Activated T-helper 2 cell treated with anti-CD3 and anti-CD28 coated beads, Interferon-gamma antibody, Interleukin-2, Interleukin-4, amounts not matched to agents 10 μg/mL and 5 μg/mL and 100 μg/mL, durations not matched to agents 14 hours and 24 hours and 36 hours (primary cell): ENCODE results near the gene LRRTM1. TPM values are rescaled to one million over a fixed set of nuclear protein-coding genes. Genes with fewer than 3 reads are reported as not detected.

ENCODE experiments used
- DNase-seq: peaks from one replicate; pipeline ENCODE4 v3.0.0; 2021; ENCODE audit warnings: low spot score
- H3K27ac Mint-ChIP-seq: one replicate; pipeline ENCODE4 v1.8.0; 2021; ENCODE audit warnings: mixed read lengths
- H3K27me3 Mint-ChIP-seq: one replicate; pipeline ENCODE4 v1.8.0; 2021; ENCODE audit warnings: low read depth, mixed read lengths
- H3K36me3 Mint-ChIP-seq: one replicate; pipeline ENCODE4 v1.8.0; 2021; ENCODE audit warnings: low read depth, mixed read lengths
- H3K4me1 Mint-ChIP-seq: one replicate; pipeline ENCODE4 v1.8.0; 2021; ENCODE audit warnings: low read depth, mixed read lengths
- H3K4me3 Mint-ChIP-seq: one replicate; pipeline ENCODE4 v1.8.0; 2021; ENCODE audit warnings: low read depth, mild to moderate bottlenecking, moderate library complexity, mixed read lengths
- H3K9me3 Mint-ChIP-seq: one replicate; pipeline ENCODE4 v1.8.0; 2021; ENCODE audit warnings: mixed read lengths
- intact Hi-C: fragments of 100-400 bp; cut with micrococcal nuclease; formaldehyde crosslinking; loops from one replicate; pipeline ENCODE4 v1.15.1; 2023
- total RNA-seq: library from RNA; stranded (reverse); gene quantifications from 2 replicates; pipeline ENCODE4 v1.2.3, GENCODE V29; 2022

The LRRTM1 gene
- total RNA-seq, 1 donor from 2014 or later = not detected

GRCh38 chr2:80298954-80299353 lies 5.6 kb downstream of the LRRTM1 start:
- Mint-ChIP-seq H3K9me3 (no peaks in the 10 kb centered on the region), H3K27me3 (peaks cover 20% of the 10 kb centered on the region), H3K4me3 (no peak overlapping the region), H3K4me1 (no peaks in the 10 kb centered on the region), H3K36me3 (no peaks in the 10 kb centered on the region), H3K27ac (no peak overlapping the region)
- no peak for DNase-seq
- intact Hi-C loops = no loop called here

- Mint-ChIP-seq H3K27me3 (no peaks in the 10 kb centered on the region), H3K27ac (no peak overlapping the region), H3K9me3 (no peaks in the 10 kb centered on the region), H3K4me1 (no peaks in the 10 kb centered on the region), H3K36me3 (no peaks in the 10 kb centered on the region), H3K4me3 (no peak overlapping the region)
- intact Hi-C loops = no loop called here
- no peak for DNase-seq
Observed at GRCh38 chr2:80293039-80293438, 11.5 kb downstream of the LRRTM1 start.

- H3K4me3 Mint-ChIP-seq = no peak overlapping the region
- H3K27ac Mint-ChIP-seq = no peak overlapping the region
- no peaks in the 10 kb centered on the region for H3K27me3 Mint-ChIP-seq
- no peaks in the 10 kb centered on the region for H3K36me3 Mint-ChIP-seq
- H3K9me3 Mint-ChIP-seq = no peaks in the 10 kb centered on the region
- no peaks in the 10 kb centered on the region for H3K4me1 Mint-ChIP-seq
- intact Hi-C loops = no loop called here
- no peak for DNase-seq
Observed at GRCh38 chr2:80292474-80292873, 12.1 kb downstream of the LRRTM1 start.

- intact Hi-C loops = no loop called here
- Mint-ChIP-seq H3K4me1 (no peaks in the 10 kb centered on the region), H3K27me3 (no peaks in the 10 kb centered on the region), H3K4me3 (no peak overlapping the region), H3K27ac (no peak overlapping the region), H3K9me3 (no peaks in the 10 kb centered on the region), H3K36me3 (no peaks in the 10 kb centered on the region)
- no peak for DNase-seq
Observed at GRCh38 chr2:80291656-80292055, 12.9 kb downstream of the LRRTM1 start.

DNA sequence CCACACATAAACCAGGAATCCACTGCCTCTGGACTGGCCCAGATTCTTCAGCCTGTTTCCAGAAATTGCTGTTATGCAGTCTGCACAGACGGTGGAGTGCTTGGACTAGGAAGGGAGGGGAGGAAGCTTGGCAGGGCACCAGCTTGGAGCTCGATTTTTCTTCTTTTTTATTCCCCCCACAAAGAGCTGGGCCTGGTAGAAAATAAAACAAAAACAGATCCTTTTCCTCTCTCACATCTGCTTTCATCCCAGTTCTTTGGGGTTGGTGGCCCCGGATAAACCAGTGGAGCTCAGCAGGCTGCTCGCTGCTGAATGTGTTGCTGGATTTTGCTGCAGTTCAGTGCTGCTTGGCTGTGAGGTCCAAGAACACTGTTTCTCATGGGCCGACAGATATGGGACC lies 16.0 kb downstream of the LRRTM1 start:
- Mint-ChIP-seq H3K27me3 (no peaks in the 10 kb centered on the region), H3K4me1 (no peaks in the 10 kb centered on the region), H3K27ac (no peak overlapping the region), H3K4me3 (no peak overlapping the region), H3K36me3 (no peaks in the 10 kb centered on the region), H3K9me3 (no peaks in the 10 kb centered on the region)
- intact Hi-C loops = no loop called here
- DNase-seq = no peak

DNA sequence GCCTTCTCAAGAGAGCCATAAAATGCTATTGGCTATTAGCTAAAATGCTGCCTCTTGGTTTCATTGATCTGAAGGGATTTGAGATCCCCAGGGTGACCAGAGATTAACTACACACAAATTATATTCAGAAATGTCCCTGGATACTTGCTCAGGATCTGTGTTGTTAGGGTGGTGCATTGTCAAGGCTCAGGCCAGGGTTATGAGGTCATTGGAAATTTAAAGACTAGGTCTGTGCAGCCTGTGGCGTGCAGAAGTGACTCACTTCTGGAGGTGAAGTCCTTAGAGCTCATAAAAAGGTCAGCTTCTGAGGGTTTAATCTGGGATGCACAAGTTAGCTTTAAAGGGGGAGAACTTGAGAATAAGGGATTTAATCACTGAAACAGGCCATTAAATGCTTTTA lies 23.5 kb downstream of the LRRTM1 start:
- intact Hi-C loops = no loop called here
- H3K36me3 Mint-ChIP-seq = no peaks in the 10 kb centered on the region
- DNase-seq = no peak
- no peak overlapping the region for H3K27ac Mint-ChIP-seq
- peaks cover 3% of the 10 kb centered on the region for H3K9me3 Mint-ChIP-seq
- H3K4me3 Mint-ChIP-seq = no peak overlapping the region
- H3K4me1 Mint-ChIP-seq = no peaks in the 10 kb centered on the region
- H3K27me3 Mint-ChIP-seq = no peaks in the 10 kb centered on the region

GRCh38 chr2:80280598-80280997 lies 24.0 kb downstream of the LRRTM1 start:
- H3K4me1 Mint-ChIP-seq = no peaks in the 10 kb centered on the region
- H3K36me3 Mint-ChIP-seq = no peaks in the 10 kb centered on the region
- intact Hi-C loops = no loop called here
- DNase-seq = no peak
- peaks cover 3% of the 10 kb centered on the region for H3K9me3 Mint-ChIP-seq
- no peak overlapping the region for H3K4me3 Mint-ChIP-seq
- no peak overlapping the region for H3K27ac Mint-ChIP-seq
- no peaks in the 10 kb centered on the region for H3K27me3 Mint-ChIP-seq

- Mint-ChIP-seq H3K9me3 (peaks cover 37% of the 10 kb centered on the region), H3K4me3 (no peak overlapping the region), H3K4me1 (no peaks in the 10 kb centered on the region), H3K27me3 (no peaks in the 10 kb centered on the region), H3K36me3 (no peaks in the 10 kb centered on the region), H3K27ac (no peak overlapping the region)
- DNase-seq = no peak
- intact Hi-C loops = no loop called here
Observed at GRCh38 chr2:80269806-80270205, 34.7 kb downstream of the LRRTM1 start.

DNA sequence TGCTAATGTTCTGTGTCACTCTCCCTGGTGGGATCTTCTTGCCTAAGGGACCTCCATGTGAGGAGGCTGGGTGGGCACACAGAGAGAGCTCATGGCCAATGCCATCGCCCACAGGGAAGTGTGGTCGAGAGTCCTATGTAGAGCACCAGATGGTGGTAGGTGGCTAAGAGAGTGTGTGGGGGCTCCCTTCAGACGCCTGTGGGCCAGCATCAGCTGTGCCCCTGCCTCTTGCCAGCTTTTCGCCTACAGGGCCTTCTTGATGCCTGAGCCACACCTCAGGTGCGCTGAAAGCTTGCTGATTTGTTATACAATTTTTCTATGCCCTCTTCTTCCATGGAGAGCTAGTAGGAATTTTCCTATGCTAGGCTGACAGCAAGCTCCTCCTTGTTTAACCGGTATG lies 38.3 kb downstream of the LRRTM1 start:
- Mint-ChIP-seq H3K36me3 (no peaks in the 10 kb centered on the region), H3K9me3 (peaks cover 45% of the 10 kb centered on the region), H3K27me3 (no peaks in the 10 kb centered on the region), H3K27ac (no peak overlapping the region), H3K4me1 (no peaks in the 10 kb centered on the region), H3K4me3 (no peak overlapping the region)
- no peak for DNase-seq
- intact Hi-C loops = no loop called here

GRCh38 chr2:80259292-80259691 lies 45.3 kb downstream of the LRRTM1 start:
- Mint-ChIP-seq H3K27me3 (no peaks in the 10 kb centered on the region), H3K4me3 (no peak overlapping the region), H3K27ac (no peak overlapping the region), H3K9me3 (peaks cover 7% of the 10 kb centered on the region), H3K36me3 (no peaks in the 10 kb centered on the region), H3K4me1 (no peaks in the 10 kb centered on the region)
- intact Hi-C loops = no loop called here
- DNase-seq = no peak

GRCh38 chr2:80258793-80259192 lies 45.8 kb downstream of the LRRTM1 start:
- intact Hi-C loops = no loop called here
- Mint-ChIP-seq H3K4me1 (no peaks in the 10 kb centered on the region), H3K4me3 (no peak overlapping the region), H3K27ac (no peak overlapping the region), H3K27me3 (no peaks in the 10 kb centered on the region), H3K36me3 (no peaks in the 10 kb centered on the region), H3K9me3 (peaks cover 7% of the 10 kb centered on the region)
- DNase-seq = no peak

DNA sequence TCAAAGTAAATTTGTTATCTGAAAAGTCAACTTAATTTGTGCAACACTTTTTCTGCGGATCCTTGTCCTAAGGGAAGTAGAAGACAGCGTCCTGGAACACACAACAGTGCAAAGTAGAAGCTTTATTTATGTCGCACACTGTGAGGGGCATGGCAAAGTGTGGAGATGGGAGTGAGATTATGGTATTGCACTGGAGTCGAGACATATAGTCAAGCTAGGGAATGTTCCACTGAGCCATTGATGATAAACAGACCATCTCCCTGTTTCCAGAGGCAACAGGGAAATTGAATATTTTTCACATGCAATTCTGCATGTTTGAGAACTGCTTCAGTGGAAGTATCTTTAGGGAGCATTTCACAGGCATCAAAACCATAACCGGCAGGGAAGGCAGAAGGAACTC lies 46.2 kb downstream of the LRRTM1 start:
- H3K4me3 Mint-ChIP-seq = no peak overlapping the region
- no peaks in the 10 kb centered on the region for H3K36me3 Mint-ChIP-seq
- intact Hi-C loops = no loop called here
- H3K9me3 Mint-ChIP-seq = peaks cover 10% of the 10 kb centered on the region
- no peak for DNase-seq
- H3K27ac Mint-ChIP-seq = no peak overlapping the region
- H3K4me1 Mint-ChIP-seq = no peaks in the 10 kb centered on the region
- no peaks in the 10 kb centered on the region for H3K27me3 Mint-ChIP-seq

DNA sequence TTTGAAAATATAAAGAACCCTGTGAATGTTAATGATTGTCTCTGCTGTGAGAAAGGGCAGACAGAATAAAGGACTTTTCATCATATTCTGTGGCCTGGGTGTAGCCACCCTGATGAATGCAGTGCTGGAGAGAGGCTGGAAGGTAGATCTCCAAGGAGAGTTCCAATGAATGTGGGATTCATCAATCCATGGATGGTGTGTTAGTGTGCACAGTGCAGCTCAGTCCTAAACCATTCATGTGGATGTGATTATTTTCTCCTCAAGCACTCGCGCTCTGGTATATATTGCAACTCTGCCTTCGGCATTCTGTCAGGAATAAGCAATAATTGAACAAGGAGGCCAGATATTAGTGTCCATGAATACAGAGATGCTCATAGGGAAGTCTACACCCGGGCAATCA lies 47.1 kb downstream of the LRRTM1 start:
- H3K27me3 Mint-ChIP-seq = no peaks in the 10 kb centered on the region
- H3K27ac Mint-ChIP-seq = no peak overlapping the region
- intact Hi-C loops = no loop called here
- H3K4me3 Mint-ChIP-seq = no peak overlapping the region
- no peaks in the 10 kb centered on the region for H3K4me1 Mint-ChIP-seq
- no peaks in the 10 kb centered on the region for H3K36me3 Mint-ChIP-seq
- DNase-seq = no peak
- peaks cover 5% of the 10 kb centered on the region for H3K9me3 Mint-ChIP-seq

DNA sequence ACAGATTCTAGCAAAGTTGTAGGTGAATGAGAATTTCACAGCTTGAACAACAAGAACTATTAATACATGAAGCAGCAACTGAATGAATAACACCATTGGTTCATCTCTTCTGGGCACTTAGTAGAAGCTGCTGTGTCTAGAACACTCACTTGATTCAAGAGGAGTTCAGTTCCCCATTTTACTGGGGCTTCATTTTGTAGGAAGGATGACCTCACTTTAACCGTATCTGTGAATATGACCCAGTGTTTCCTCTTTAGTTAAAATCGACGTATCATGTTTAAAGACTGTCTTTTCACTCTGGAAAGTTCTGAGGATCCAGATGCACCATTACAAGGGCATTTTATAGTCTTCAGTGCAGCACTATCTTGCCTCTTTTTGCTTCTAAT lies 47.8 kb downstream of the LRRTM1 start:
- no peak for DNase-seq
- H3K27ac Mint-ChIP-seq = no peak overlapping the region
- no peaks in the 10 kb centered on the region for H3K36me3 Mint-ChIP-seq
- H3K27me3 Mint-ChIP-seq = no peaks in the 10 kb centered on the region
- intact Hi-C loops = no loop called here
- no peaks in the 10 kb centered on the region for H3K4me1 Mint-ChIP-seq
- no peak overlapping the region for H3K4me3 Mint-ChIP-seq
- H3K9me3 Mint-ChIP-seq = peaks cover 4% of the 10 kb centered on the region
